GM18507 (cell line): ENCODE results near the gene C8A.

Experiments used
- DNase-seq: peaks from one replicate; pipeline ENCODE4 v3.0.0; 2011; ENCODE audit warnings: low read depth; ENCODE audit not compliant: insufficient read length; ENCODE audit errors: extremely low spot score
- FAIRE-seq: peaks from 2 replicates; lab custom pipeline; 2011; peaks lifted over from hg19 to GRCh38; lab: Jason Lieb, UNC

The C8A gene

GRCh38 chr1:56917356-56917755, 62.8 kb downstream of the C8A start:
- DNase-seq: no peak
- no peak for FAIRE-seq

DNA sequence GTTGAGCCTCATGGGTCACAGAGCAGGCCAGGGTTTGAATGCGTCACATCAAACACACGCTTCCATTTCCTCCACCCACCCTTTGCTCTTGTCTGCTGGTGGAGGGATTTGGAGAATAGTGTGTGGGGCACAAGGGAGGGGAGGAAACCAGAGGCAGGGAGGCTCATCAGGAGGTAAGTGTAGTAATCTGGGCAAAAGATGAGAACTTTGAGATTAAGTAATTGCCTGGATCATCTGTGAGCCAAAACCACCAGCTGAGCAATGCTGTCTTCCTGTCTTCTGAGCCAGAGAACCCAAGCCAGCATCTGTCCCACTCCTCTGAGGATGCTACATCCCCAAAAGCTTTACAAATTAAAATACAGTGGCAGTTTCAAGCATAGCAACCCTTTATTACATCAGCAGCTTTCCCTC, 66.0 kb downstream of the C8A start:
- FAIRE-seq (no peak), DNase-seq (no peak)

DNA sequence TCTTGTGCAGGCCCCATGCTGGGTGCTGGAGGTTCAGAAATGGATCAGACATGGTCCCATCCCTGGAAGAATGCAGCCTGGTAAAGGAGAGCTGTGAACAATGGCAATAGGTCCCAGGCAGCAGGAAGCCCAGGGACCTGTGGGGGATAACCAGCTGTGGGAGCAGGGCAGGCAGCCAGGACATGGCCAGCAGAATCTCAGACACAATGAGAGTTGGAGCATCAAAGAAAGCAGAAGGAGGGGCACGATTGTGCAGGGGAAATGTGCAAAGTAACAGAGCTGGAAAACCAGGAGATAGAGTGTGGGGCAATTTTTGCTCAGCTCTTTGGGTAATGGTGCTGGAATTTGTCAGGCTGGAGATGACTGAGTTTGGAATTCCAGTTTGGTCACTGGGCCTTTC, 66.9 kb downstream of the C8A start:
- FAIRE-seq (no peak), DNase-seq (no peak)

DNA sequence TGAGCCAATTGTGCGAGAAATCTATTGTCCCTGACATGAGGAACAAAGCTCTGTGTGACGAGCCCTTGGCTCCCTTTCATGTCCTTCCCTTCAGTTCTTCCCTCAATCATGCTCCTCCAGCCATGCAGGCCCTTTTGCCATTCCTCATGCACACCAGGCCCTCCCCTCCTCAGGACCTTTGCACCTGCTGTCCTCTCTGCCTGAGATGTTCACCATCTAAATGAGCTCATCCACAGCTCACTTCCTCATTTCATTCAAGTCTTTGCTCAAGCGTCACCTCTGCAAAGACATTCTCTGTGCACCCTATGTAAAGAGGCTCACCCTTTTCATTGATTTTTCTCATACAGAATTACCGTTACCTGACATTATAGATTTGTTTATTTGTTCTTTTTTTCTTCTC, 67.5 kb downstream of the C8A start:
- no peak for FAIRE-seq

DNA sequence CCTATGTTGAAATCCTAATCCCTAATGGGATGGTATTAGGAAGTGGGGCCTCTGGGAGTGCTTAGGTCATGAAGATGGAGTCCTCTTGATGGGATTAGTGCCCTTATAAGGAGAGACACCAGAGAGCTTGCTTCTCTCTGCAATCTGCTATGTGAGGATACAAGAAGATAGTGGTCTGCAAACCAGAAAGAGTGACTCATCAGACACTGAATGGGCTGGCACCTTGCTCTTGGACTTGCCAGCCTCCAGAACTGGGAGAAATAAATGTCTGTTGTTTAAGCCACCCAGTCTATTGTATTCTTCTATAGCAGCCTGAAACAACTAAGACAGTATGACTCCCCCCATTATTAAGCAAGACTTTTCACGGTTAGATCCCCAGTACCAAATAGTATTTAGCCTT, 67.9 kb downstream of the C8A start:
- DNase-seq (no peak), FAIRE-seq (no peak)

More for the DNA sequence above, 67.5 kb downstream of the C8A start:
- DNase-seq: no peak

GRCh38 chr1:56923201-56923600, 68.6 kb downstream of the C8A start:
- FAIRE-seq: no peak
- no peak for DNase-seq

DNA sequence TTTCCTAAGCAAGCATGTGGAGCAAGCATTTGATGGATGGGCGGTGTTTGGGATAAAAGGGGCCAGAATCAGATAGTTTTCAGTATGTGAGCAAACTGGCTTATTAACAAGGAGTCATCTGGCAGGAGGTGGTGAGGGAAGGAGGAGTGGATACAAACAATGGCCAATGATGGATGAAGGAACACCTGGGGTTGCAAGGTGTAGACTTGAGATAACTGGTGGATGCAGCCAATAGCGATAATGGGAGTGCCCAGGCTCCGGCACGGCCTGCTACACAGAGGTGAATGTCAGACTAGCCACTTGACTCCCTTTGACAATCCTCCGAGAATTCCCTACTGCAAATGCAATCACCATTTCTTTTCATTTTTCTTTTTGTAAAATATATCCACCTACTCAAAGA, 69.5 kb downstream of the C8A start:
- DNase-seq (no peak), FAIRE-seq (no peak)

DNA sequence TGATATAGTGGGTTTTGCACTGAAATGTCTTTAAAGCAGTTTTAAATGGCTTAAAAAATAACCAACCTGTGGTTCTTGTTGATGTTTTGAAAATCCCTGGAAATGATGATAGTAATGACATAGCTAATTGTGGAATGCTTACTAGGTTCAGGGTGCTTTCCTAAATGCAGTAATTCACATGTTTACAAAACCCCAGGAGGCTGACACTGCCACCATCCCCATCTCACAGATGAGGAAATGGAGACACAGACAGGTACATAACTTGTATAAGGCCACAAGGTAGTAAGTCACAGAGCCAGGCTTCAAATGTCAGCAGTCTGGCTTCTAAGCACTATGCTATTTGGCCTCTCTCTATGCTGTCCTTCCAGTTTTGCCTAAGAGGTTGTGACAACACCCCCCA, 70.6 kb downstream of the C8A start:
- DNase-seq: no peak
- FAIRE-seq: no peak

DNA sequence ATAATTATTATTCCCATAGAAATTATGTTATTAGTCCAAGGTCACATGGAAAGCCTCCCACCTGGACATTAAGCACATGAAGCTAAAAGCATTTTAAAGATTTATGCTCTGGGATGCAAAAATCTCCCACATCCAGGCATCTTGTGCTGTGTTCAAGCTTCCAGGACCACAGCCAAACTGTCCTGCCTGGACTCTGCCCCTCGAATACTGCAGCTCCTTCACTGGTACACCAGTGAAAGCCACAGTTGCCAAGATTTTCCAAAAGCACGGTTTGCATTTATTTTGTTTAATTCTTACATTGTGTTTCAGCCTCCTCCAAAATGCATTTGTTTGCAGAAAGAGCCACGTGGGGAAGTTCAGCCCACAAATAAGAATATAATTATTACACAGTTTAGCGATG, 72.6 kb downstream of the C8A start:
- FAIRE-seq: no peak
- DNase-seq: no peak

DNA sequence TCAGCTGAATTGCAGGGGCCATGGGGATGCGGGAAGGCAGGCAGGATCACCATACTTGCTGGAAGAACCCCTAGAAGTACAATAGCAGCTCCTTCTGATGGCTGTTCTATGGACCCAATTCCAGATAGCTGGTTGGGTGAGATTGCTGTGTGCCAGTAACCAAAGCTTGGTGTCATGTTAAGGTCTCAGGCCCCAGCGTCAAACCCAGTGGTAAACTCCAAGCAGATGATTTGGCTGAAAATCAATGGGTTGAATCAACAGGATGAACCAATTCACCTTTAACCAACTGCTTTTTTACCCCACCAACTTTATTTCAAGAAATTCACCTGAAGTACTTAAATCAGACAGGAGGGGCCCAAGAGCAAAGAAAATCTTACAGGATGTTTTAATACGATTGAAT, 73.4 kb downstream of the C8A start:
- FAIRE-seq (no peak), DNase-seq (no peak)

DNA sequence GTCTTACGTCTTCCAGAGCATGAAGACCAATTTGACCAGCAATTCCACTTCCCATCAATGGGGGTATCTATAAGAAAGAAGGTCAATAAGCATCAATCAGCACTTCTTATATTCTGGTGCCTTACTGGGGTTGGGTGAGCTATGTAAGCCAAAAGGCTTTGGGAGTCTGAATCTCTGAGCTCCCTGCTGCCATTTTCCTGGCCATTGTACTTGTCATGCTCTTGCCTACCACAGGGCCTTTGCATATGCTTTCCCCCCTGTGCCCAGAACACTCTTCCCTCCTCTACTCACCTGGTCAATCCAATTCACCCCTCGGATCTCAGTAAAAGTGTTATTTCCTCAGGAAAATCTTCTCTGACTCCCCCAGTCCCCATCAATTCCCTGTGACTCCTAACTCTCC, 74.9 kb downstream of the C8A start:
- DNase-seq (no peak), FAIRE-seq (no peak)

- DNase-seq (no peak), FAIRE-seq (no peak)
Measured at GRCh38 chr1:56931211-56931610, 76.6 kb downstream of the C8A start.

DNA sequence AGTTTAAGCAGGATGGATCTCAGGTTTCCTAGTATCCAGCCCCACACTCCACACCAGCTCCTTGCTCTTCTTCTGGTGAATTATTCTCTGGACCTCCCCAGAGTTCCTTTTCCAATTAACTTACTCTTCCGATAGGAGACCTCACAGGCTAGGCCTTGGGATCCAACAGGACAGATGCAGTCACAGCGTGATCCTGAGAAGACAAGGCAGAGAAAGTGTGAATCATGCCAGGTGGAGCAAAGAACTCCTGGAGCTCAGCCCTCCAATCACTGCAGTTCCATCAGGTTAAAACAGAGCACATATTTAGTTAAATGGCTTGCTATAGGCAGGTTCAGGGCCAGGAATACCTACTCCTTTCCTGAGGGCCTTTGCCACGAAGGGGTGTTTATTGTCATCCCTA, 77.1 kb downstream of the C8A start:
- DNase-seq (no peak), FAIRE-seq (no peak)

- FAIRE-seq (no peak), DNase-seq (no peak)
Measured at GRCh38 chr1:56933161-56933560, 78.6 kb downstream of the C8A start.

DNA sequence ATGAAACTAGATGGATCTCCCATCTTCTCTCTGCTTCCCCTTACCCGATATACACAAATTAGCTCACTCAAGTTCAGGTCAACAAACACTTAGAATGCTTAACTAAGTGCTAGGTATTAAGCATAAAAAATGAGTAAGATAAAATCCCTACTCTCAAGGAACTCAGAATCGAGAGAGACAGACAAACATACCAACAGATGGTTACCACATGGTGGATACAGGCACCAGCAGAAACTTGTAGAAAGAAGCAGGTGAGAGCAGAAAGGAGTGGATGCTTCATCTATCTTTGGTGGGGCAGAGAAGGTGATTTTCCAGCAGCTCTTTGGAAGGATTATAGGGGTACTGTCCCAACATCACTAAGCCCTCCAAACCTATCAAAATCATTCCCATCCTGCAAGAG, 79.0 kb downstream of the C8A start:
- FAIRE-seq: no peak
- no peak for DNase-seq

- no peak for FAIRE-seq
- no peak for DNase-seq
Measured at GRCh38 chr1:56934430-56935060, 79.9 kb downstream of the C8A start.

DNA sequence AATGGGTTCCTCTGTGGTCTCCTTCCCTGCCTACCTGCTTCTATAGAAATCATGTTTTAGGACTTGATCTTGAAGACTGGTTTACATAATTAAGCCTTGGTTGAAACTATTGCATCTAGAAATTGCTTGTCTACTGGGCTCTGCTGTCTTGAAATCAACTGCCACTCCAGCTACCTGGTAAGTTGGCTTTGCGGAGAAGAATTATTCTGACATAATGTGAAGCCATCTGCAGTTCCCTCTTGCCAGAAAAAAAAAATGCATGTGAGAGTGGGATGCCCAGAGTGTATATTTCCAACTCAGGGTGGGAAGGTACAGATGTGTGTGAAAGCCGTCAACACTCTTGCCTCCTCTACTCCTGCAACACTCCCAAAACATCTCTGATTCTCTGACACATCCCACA, 84.0 kb downstream of the C8A start:
- no peak for FAIRE-seq
- no peak for DNase-seq

DNA sequence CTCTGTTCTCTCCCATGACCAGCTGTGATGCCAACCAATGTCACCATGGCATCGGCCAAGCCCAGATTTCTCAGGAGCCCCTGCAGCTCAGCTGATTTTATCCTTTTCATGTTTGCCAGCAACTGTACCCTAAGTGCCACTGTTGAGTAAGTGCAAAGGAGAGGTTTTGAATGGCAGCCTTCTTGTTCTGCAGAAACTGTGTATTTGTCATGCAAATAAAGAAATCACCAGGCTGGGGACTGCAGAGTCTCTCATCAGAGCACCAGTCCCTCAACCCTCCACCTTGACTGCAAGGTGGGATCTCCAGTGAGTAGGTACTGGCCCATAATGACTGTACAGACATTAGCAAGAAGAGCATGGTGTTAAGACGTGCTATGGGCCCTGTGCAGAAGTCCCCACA, 84.6 kb downstream of the C8A start:
- no peak for DNase-seq
- no peak for FAIRE-seq

DNA sequence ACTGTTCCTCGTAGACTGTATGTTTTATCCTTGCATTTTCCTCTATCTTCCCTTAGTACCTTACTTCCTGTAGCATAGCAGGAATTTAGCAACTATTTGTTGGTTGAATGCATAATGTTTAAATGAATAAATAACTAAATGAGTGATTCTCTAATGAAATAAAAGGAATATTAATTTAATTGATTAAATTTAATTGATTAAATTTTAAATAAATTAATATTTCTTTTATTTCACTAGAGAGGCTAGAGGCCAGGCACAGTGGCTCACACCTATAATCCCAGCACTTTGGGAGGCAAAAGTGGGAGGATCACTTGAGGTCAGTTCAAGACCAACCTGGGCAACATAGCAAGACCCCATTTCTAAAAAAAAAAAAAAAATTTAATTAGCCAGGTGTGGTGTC, 85.4 kb downstream of the C8A start:
- FAIRE-seq: no peak
- DNase-seq: no peak

GRCh38 chr1:56948403-56949023, 93.9 kb downstream of the C8A start:
- DNase-seq (no peak), FAIRE-seq (no peak)

DNA sequence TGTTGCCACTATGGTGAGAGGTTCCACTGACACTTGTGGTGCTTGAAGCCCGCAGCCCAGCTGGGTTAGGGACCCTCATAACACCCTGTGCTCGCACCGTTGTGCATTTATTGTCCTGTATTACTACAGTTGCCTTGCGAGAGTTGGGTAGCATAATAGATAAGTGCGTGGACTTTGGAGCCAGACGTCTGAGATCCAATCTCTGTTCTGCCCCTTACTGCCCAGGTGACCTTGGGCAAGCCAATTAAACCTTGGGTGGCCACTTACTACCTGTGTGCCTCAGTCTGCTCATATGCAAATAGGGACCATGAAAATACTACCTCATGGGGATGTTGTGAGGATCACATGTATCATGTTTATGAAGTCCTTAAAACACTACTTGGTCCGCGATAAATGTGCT, 97.9 kb downstream of the C8A start:
- DNase-seq: no peak
- no peak for FAIRE-seq

- no peak for FAIRE-seq
Measured at GRCh38 chr1:56953386-56953785, 98.8 kb downstream of the C8A start.

More at GRCh38 chr1:56953386-56953785, 98.8 kb downstream of the C8A start:
- no peak for DNase-seq
